Measurements from ENCODE around the gene ALOX12. TPM values are rescaled to one million over a fixed set of nuclear protein-coding genes. Genes with fewer than 3 reads are reported as not detected.

Gene ALOX12
- total RNA-seq, 2 experiments from 2014 or later: not detected

- peaks cover 54% of the 10 kb centered on the region for H3K4me1 ChIP-seq (ENCODE audit: insufficient read depth, low read length)
These were observed 46.8 kb downstream of the ALOX12 start for GRCh38 chr17:7042501-7043181.

GRCh38 chr17:7043182-7043496, 47.3 kb downstream of the ALOX12 start:
- CTCF ChIA-PET: interaction anchor here (1.0 to 2.5 kb wide), 3 partner anchors 9 to 254 kb away, joined by 3 to 9 read pairs (median 7); no protein-coding TSS in a partner anchor
- H3K4me1 Mint-ChIP-seq (ENCODE audit: low read depth): peaks cover 56% of the 10 kb centered on the region
- no peaks in the 10 kb centered on the region for H3K36me3 Mint-ChIP-seq (ENCODE audit: low read depth)
- POLR2A ChIA-PET: interaction anchor here (1.7 kb wide), 1 partner anchor 8 kb away, joined by 12 read pairs; the partner anchor contains the start of gene SLC16A13
- DNase-seq (no peak), ATAC-seq (ENCODE audit: poor library complexity) (no peak)
- intact Hi-C loops (cut with DNase I, micrococcal nuclease): loop anchor here (5.0 to 10.0 kb wide), 3 partner anchors 309 to 642 kb away; partner anchors contain the start of genes KCTD11 (in 1 of the 2), MPDU1 (in 1 of the 2), TP53 (in 1 of the 2) and WRAP53 (in 1 of the 2)
- peaks cover 0 to 5% of the 10 kb centered on the region in 2 experiments for H3K27me3 ChIP-seq (ENCODE audit: control insufficient read depth in 1 of 2, insufficient read depth in 2 of 2, low read length in 2 of 2)
- H3K27ac ChIP-seq (ENCODE audit: low read depth in 1 of 2, low read length in 2 of 2): peak overlapping the region in 1 of 2 donors; percentile 15
- no peaks in the 10 kb centered on the region for H3K36me3 ChIP-seq (ENCODE audit: insufficient read depth, low read length)
- no peaks in the 10 kb centered on the region for H3K9me3 Mint-ChIP-seq
- no peaks in the 10 kb centered on the region for H3K27me3 Mint-ChIP-seq
- peaks cover 0 to 7% of the 10 kb centered on the region in 2 experiments for H3K9me3 ChIP-seq (ENCODE audit: control insufficient read depth in 1 of 2, insufficient read depth in 1 of 2, low read length in 2 of 2)
- TF ChIP-seq CTCF (IDR thresholded peaks at IDR 0.05): no peak
- peak overlapping the region; percentile 86 for H3K4me3 Mint-ChIP-seq
- H3K4me3 ChIP-seq (ENCODE audit: low read length): peak overlapping the region; percentile 60
- H3K4me1 ChIP-seq (ENCODE audit: insufficient read depth, low read length): peaks cover 55% of the 10 kb centered on the region
- peak overlapping the region; percentile 92 for H3K27ac Mint-ChIP-seq

More at GRCh38 chr17:7042501-7043181, 46.8 kb downstream of the ALOX12 start:
- Histone ChIP-seq H3K4me3 (ENCODE audit: low read length) (peak overlapping the region; percentile 60), H3K27ac (ENCODE audit: low read depth in 1 of 2, low read length in 2 of 2) (peak overlapping the region; percentile 29 to 41), H3K9me3 (ENCODE audit: control insufficient read depth in 1 of 2, insufficient read depth in 1 of 2, low read length in 2 of 2) (peaks cover 0 to 7% of the 10 kb centered on the region in 2 experiments), H3K27me3 (ENCODE audit: control insufficient read depth in 1 of 2, insufficient read depth in 2 of 2, low read length in 2 of 2) (peaks cover 0 to 5% of the 10 kb centered on the region in 2 experiments), H3K36me3 (ENCODE audit: insufficient read depth, low read length) (no peaks in the 10 kb centered on the region)
- ChIA-PET POLR2A (interaction anchor here (1.7 kb wide), 1 partner anchor 7 kb away, joined by 12 read pairs; the partner anchor contains the start of gene SLC16A13), CTCF (interaction anchor here (1.0 to 2.5 kb wide), 4 partner anchors 9 to 254 kb away, joined by 3 to 9 read pairs (median 5); no protein-coding TSS in a partner anchor)
- H3K36me3 Mint-ChIP-seq (ENCODE audit: low read depth): no peaks in the 10 kb centered on the region
- H3K4me1 Mint-ChIP-seq (ENCODE audit: low read depth): peaks cover 59% of the 10 kb centered on the region
- peak overlapping the region; percentile 92 for H3K27ac Mint-ChIP-seq
- no peak for TF ChIP-seq CTCF (IDR thresholded peaks at IDR 0.05)
- intact Hi-C loops (cut with DNase I, micrococcal nuclease): loop anchor here (5.0 to 10.0 kb wide), 3 partner anchors 310 to 642 kb away; partner anchors contain the start of genes KCTD11 (in 1 of the 2), MPDU1 (in 1 of the 2), TP53 (in 1 of the 2) and WRAP53 (in 1 of the 2)
- ATAC-seq (ENCODE audit: poor library complexity) (peak; percentile 43), DNase-seq (peak in 10 of 14 experiments; percentile 30 to 74 (median 46))
- H3K4me3 Mint-ChIP-seq: peak overlapping the region; percentile 86
- no peaks in the 10 kb centered on the region for H3K9me3 Mint-ChIP-seq
- no peaks in the 10 kb centered on the region for H3K27me3 Mint-ChIP-seq

GRCh38 chr17:7043497-7044198, 47.8 kb downstream of the ALOX12 start, which contains the start of gene SLC16A11:
Gene SLC16A11 (minus strand): TSS chr17:7044092. CDS start chr17:7043513, 579 bp downstream.
- H3K4me3 ChIP-seq (ENCODE audit: low read length): peak within 1 kb of the TSS; percentile 60
- DNase-seq (peak in 8 of 14 experiments; percentile 12 to 56 (median 35)), ATAC-seq (ENCODE audit: poor library complexity) (peak; percentile 6)
- Mint-ChIP-seq H3K27ac (peak within 1 kb of the TSS; percentile 92), H3K4me3 (peak within 1 kb of the TSS; percentile 86), H3K36me3 (ENCODE audit: low read depth) (no peaks in the 10 kb centered on the region), H3K9me3 (no peaks in the 10 kb centered on the region), H3K4me1 (ENCODE audit: low read depth) (peaks cover 51% of the 10 kb centered on the region), H3K27me3 (no peaks in the 10 kb centered on the region)
- intact Hi-C loops (cut with DNase I, micrococcal nuclease): loop anchor here (2.0 to 10.0 kb wide), 4 partner anchors 309 to 641 kb away; partner anchors contain the start of genes KCTD11 (in 1 of the 2), MPDU1 (in 1 of the 2), SOX15 (in 1 of the 2) and TP53 (in 1 of the 2)
- CTCF ChIA-PET: interaction anchor here (1.0 to 2.5 kb wide), 4 partner anchors 8 to 253 kb away, joined by 3 to 9 read pairs (median 6); a partner anchor contains a TSS
- no peak for TF ChIP-seq CTCF (IDR thresholded peaks at IDR 0.05)
- H3K36me3 ChIP-seq (ENCODE audit: insufficient read depth, low read length): no peaks in the 10 kb centered on the region
- H3K27ac ChIP-seq (ENCODE audit: low read depth in 1 of 2, low read length in 2 of 2): peak within 1 kb of the TSS in 1 of 2 donors; percentile 15
- peaks cover 0 to 5% of the 10 kb centered on the region in 2 experiments for H3K27me3 ChIP-seq (ENCODE audit: control insufficient read depth in 1 of 2, insufficient read depth in 2 of 2, low read length in 2 of 2)
- H3K4me1 ChIP-seq (ENCODE audit: insufficient read depth, low read length): peaks cover 54% of the 10 kb centered on the region
- POLR2A ChIA-PET: interaction anchor here (1.7 kb wide), 1 partner anchor 8 kb away, joined by 12 read pairs; the partner anchor contains the start of gene SLC16A13
- peaks cover 0 to 7% of the 10 kb centered on the region in 2 experiments for H3K9me3 ChIP-seq (ENCODE audit: control insufficient read depth in 1 of 2, insufficient read depth in 1 of 2, low read length in 2 of 2)
